Mucosa of rectum (tissue), 2 donors: ENCODE measurements around the gene NOC2L.

Source experiments
- H3K27ac ChIP-seq, 2 donors: one replicate each; pipeline ENCODE4 v1.7.0; 2013; ENCODE audit warnings: inconsistent platforms in 2 of 2, low read depth in 2 of 2, low read length in 2 of 2
- H3K27me3 ChIP-seq, 2 donors: one replicate each; pipeline ENCODE4 v1.7.0; 2013; ENCODE audit warnings: low read length in 2 of 2; ENCODE audit not compliant: control insufficient read depth in 2 of 2, insufficient read depth in 2 of 2
- H3K36me3 ChIP-seq, 2 donors: one replicate each; pipeline ENCODE4 v1.7.0; 2013; ENCODE audit warnings: low read length in 2 of 2; ENCODE audit not compliant: control insufficient read depth in 2 of 2, insufficient read depth in 2 of 2
- H3K4me1 ChIP-seq, 2 donors: one replicate each; pipeline ENCODE4 v1.7.0; 2013; ENCODE audit warnings: low read length in 2 of 2, mild to moderate bottlenecking in 1 of 2; ENCODE audit not compliant: control insufficient read depth in 2 of 2, insufficient read depth in 2 of 2
- H3K4me3 ChIP-seq, 2 donors: one replicate each; pipeline ENCODE4 v1.7.0; 2013; ENCODE audit warnings: low read length in 2 of 2
- H3K9ac ChIP-seq, 2 donors: one replicate each; pipeline ENCODE4 v1.7.0; 2013; ENCODE audit warnings: low read length in 2 of 2, low read depth in 1 of 2, mild to moderate bottlenecking in 1 of 2
- H3K9me3 ChIP-seq, 2 donors: one replicate each; pipeline ENCODE4 v1.7.0; 2013; ENCODE audit warnings: low read length in 2 of 2; ENCODE audit not compliant: control insufficient read depth in 2 of 2
- donor health status: healthy.
- donor health status: Normal muscosa, but diverticular disease.

NOC2L gene

DNA sequence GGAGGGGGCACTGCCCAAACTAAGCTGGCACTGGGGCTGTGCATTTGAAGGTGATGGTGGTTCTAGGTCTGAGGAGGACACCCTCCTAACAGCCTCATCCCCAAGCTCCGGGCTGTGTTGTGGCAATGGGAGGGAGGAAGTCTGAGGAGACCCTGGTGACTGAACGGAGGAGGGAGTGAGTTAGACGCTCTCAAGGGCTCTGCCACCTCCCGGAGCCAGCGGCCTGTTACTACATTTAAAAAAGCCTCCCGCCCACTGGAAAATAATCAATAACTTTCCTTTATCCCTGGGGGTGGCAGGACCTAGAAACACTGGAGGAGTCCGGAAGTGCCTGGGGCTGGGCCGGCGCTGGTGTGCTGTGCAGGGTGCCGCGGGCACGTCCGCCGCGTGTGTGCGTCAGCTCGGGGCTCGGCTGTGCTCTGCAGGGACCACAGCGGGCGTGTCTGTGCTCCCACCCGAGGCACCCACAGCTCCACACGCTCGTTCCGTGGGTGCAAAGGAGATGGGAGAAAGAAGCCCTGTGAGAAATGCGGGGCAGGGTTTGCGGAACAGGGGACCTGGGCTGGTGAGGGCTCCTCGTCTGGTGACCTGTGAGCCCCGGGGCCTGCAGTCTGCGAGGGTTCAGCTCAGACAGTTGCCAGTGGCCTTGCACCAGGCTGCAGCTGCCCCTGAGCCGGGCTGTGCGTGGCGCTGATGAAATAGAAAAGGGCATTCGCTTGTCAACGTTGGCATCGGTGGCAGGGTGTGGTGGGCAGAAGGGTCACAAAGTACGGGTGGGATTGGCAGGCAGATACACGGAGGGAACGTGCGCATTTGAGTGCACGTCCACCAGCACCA, 30.0 kb downstream of the NOC2L start:
- H3K36me3 ChIP-seq, result no peaks in the 10 kb centered on the region
- peaks cover 7 to 19% of the 10 kb centered on the region in 2 donors for H3K4me1 ChIP-seq
- no peaks in the 10 kb centered on the region for H3K9me3 ChIP-seq
- no peak overlapping the region for H3K27ac ChIP-seq
- H3K9ac ChIP-seq, result no peak overlapping the region
- no peak overlapping the region for H3K4me3 ChIP-seq
- peaks cover 43 to 75% of the 10 kb centered on the region in 2 donors for H3K27me3 ChIP-seq

GRCh38 chr1:927748-928147, 31.3 kb downstream of the NOC2L start:
- no peaks in the 10 kb centered on the region for H3K36me3 ChIP-seq
- no peak overlapping the region for H3K4me3 ChIP-seq
- H3K4me1 ChIP-seq, result peaks cover 13 to 17% of the 10 kb centered on the region in 2 donors
- no peak overlapping the region for H3K27ac ChIP-seq
- no peaks in the 10 kb centered on the region for H3K9me3 ChIP-seq
- no peak overlapping the region for H3K9ac ChIP-seq
- peaks cover 49 to 76% of the 10 kb centered on the region in 2 donors for H3K27me3 ChIP-seq

GRCh38 chr1:927234-927633, 31.8 kb downstream of the NOC2L start:
- Histone ChIP-seq H3K9me3 (no peaks in the 10 kb centered on the region), H3K4me1 (peaks cover 13 to 15% of the 10 kb centered on the region in 2 donors), H3K27me3 (peaks cover 49 to 76% of the 10 kb centered on the region in 2 donors), H3K4me3 (no peak overlapping the region), H3K36me3 (no peaks in the 10 kb centered on the region), H3K27ac (no peak overlapping the region), H3K9ac (no peak overlapping the region)

DNA sequence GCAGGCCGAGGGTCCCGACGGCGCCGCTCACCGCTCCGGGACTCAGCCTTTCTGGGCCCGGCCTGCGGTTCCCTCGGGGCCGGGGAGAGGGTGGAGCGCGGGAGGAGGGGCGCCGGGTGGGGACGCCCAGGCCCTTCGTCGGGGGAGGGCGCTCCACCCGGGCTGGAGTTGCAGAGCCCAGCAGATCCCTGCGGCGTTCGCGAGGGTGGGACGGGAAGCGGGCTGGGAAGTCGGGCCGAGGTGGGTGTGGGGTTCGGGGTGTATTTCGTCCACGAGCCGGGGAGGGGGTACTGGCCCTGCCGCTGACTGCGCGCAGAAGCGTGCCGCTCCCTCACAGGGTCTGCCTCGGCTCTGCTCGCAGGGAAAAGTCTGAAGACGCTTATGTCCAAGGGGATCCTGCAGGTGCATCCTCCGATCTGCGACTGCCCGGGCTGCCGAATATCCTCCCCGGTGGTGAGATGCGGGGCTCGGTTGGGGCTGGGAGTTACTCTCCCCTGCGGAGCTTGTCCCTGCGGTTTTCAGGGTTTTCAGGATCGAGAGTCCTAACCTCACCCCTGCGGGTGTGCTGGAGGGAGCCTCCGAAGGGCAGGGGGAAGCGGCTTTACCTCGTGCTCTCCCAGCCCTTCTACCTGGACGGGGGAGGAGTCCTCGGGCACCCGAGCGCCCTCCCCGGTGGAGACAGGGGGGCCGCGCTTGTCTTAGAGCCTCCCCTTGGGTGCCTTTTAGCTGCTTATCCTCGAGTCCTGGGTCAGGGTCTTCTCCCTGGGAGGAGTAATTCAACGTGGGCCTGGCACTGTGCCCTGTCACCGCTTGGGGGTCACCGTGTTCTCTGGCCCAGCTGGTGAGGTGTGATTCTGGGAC, 33.3 kb downstream of the NOC2L start:
- Histone ChIP-seq H3K27ac (no peak overlapping the region), H3K4me1 (peaks cover 19 to 21% of the 10 kb centered on the region in 2 donors), H3K4me3 (peak overlapping the region in 1 of 2 donors; percentile 20), H3K27me3 (peaks cover 56 to 70% of the 10 kb centered on the region in 2 donors), H3K36me3 (no peaks in the 10 kb centered on the region), H3K9ac (no peak overlapping the region), H3K9me3 (no peaks in the 10 kb centered on the region)

- peaks cover 23 to 26% of the 10 kb centered on the region in 2 donors for H3K4me1 ChIP-seq
Measured at GRCh38 chr1:924656-925560, 34.1 kb downstream of the NOC2L start.

GRCh38 chr1:923991-924655, 34.9 kb downstream of the NOC2L start:
- no peak overlapping the region for H3K27ac ChIP-seq
- H3K27me3 ChIP-seq, result peaks cover 60 to 72% of the 10 kb centered on the region in 2 donors
- no peaks in the 10 kb centered on the region for H3K36me3 ChIP-seq
- H3K4me1 ChIP-seq, result peaks cover 23 to 26% of the 10 kb centered on the region in 2 donors
- no peak overlapping the region for H3K9ac ChIP-seq
- H3K9me3 ChIP-seq, result no peaks in the 10 kb centered on the region
- peak overlapping the region in 1 of 2 donors; percentile 44 for H3K4me3 ChIP-seq

More at GRCh38 chr1:924656-925560, 34.1 kb downstream of the NOC2L start:
- peak overlapping the region; percentile 37 to 44 for H3K4me3 ChIP-seq
- no peaks in the 10 kb centered on the region for H3K9me3 ChIP-seq
- H3K27ac ChIP-seq, result no peak overlapping the region
- peaks cover 60 to 70% of the 10 kb centered on the region in 2 donors for H3K27me3 ChIP-seq
- no peaks in the 10 kb centered on the region for H3K36me3 ChIP-seq
- H3K9ac ChIP-seq, result no peak overlapping the region

- peaks cover 62 to 78% of the 10 kb centered on the region in 2 donors for H3K27me3 ChIP-seq
- no peaks in the 10 kb centered on the region for H3K36me3 ChIP-seq
- H3K9me3 ChIP-seq, result no peaks in the 10 kb centered on the region
- H3K9ac ChIP-seq, result no peak within 1 kb of the TSS
- H3K4me1 ChIP-seq, result peaks cover 23 to 26% of the 10 kb centered on the region in 2 donors
- H3K4me3 ChIP-seq, result peak within 1 kb of the TSS; percentile 48 to 52
- no peak within 1 kb of the TSS for H3K27ac ChIP-seq
Measured at GRCh38 chr1:923131-923990, 35.7 kb downstream of the NOC2L start, which contains the start of gene SAMD11. TSS of gene SAMD11 (plus strand) at chr1:923923. CDS start at chr1:924432, 509 bp downstream.

GRCh38 chr1:921011-921837, 37.8 kb downstream of the NOC2L start:
- no peaks in the 10 kb centered on the region for H3K9me3 ChIP-seq
- H3K27me3 ChIP-seq, result peaks cover 66 to 78% of the 10 kb centered on the region in 2 donors
- peaks cover 23 to 26% of the 10 kb centered on the region in 2 donors for H3K4me1 ChIP-seq
- H3K4me3 ChIP-seq, result no peak overlapping the region
- no peak overlapping the region for H3K27ac ChIP-seq
- no peak overlapping the region for H3K9ac ChIP-seq
- H3K36me3 ChIP-seq, result no peaks in the 10 kb centered on the region
